Dermis lymphatic vessel endothelial cell (primary cell): ENCODE measurements around the gene CCDC112. TPM values are rescaled to one million over a fixed set of nuclear protein-coding genes. Genes with fewer than 3 reads are reported as not detected.

Experiments
- total RNA-seq: library from RNA; depleted of rRNA; stranded (reverse); fragments of >200 nt; gene quantifications from 2 replicates; pipeline ENCODE4 v1.2.1, GENCODE V29; 2014

CCDC112 gene
- 2.3 and 5.1 TPM in 2 replicates for total RNA-seq

GRCh38 chr5:115296124-115297022 lies at the start of gene CCDC112:
CCDC112 (minus strand) TSS chr5:115296654; CDS start chr5:115296543, 111 bp downstream.

GRCh38 chr5:115262321-115263077 lies 34.0 kb downstream of the CCDC112 start, which contains the start of gene PGGT1B:
PGGT1B (minus strand) TSS chr5:115262877; CDS start chr5:115262851, 26 bp downstream.

Other genes starting within 250 kb of the CCDC112 start
- 0.22 and 0.26 TPM in 2 replicates for gene TRIM36, start 126.7 kb downstream of the CCDC112 start, total RNA-seq
- gene PGGT1B, start 33.8 kb downstream of the CCDC112 start, total RNA-seq = 19.5 and 20.9 TPM in 2 replicates
- gene FEM1C, start 248.1 kb upstream of the CCDC112 start, total RNA-seq = 14.9 and 15.9 TPM in 2 replicates